ENCODE data around the gene SORBS2.

The SORBS2 gene

DNA sequence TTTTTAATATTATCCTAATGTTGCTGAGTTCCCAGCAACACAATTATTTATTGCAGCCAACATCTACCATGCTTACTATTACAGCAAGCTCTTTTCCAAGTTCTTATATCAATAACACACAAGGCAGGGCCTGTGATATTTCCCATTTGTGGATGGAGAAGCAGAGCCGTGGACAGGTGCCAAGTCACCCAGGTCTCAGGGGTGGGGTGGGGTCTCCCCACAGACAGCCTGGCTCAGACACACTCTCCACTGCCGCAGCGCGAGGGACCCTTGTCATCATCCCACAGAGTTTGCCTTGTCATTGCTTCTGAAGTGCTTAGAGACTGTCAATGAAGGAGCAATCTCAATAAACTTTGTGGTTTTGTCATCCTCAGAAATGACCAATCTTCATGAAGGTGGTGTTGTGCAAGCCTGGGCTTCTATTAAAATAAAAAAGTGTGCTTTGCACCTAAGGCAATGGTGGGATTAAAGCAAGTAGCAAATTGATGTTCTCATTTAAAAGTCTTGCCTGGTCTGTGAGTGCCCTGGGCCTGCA, 76.1 kb downstream of the SORBS2 start:
- H3K27ac ChIP-seq: no peak overlapping the region

DNA sequence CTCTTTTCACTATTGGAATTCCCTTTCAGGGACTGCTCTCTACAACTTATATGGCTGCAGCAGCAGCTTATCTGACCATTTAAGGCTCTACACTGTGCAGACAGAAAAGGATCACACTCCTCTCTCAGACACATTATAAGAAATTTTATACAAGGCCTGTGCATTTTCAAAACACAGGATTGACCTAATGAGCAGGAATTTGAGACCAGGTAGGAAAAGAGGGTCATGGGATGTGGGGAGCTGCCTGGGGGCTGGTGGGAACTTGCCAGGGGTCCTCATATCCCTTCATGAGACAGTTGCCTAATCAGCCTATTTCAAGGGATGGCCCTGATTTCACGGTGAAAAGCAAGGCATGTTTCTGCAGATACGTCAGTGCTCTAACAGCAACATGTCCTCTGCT, 77.1 kb downstream of the SORBS2 start:
- TF ChIP-seq CTCF (conservative IDR thresholded peaks at IDR 0.05): no peak
- no peak overlapping the region for H3K27ac ChIP-seq

More for the DNA sequence above, 76.1 kb downstream of the SORBS2 start:
- TF ChIP-seq CTCF (conservative IDR thresholded peaks at IDR 0.05): no peak

DNA sequence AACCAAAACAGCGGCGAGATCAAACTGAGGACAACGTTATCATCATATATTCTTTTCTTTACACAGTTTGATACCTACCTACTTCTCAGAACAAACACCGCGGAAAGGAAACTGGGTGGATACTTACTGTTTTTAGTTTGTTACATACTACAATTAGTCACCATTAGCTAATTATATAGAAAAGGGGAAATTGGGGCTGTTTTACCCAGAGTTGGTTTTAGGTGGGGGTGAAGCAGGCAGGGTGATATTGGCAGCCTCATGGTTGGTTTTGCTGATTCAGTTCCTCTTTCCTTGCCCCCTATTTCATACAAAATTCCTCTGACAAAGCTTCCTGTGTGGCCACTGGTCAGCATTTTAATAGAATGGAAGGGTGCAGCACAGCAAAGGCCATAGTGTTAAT, 77.8 kb downstream of the SORBS2 start:
- TF ChIP-seq CTCF (conservative IDR thresholded peaks at IDR 0.05): no peak
- H3K27ac ChIP-seq: no peak overlapping the region

DNA sequence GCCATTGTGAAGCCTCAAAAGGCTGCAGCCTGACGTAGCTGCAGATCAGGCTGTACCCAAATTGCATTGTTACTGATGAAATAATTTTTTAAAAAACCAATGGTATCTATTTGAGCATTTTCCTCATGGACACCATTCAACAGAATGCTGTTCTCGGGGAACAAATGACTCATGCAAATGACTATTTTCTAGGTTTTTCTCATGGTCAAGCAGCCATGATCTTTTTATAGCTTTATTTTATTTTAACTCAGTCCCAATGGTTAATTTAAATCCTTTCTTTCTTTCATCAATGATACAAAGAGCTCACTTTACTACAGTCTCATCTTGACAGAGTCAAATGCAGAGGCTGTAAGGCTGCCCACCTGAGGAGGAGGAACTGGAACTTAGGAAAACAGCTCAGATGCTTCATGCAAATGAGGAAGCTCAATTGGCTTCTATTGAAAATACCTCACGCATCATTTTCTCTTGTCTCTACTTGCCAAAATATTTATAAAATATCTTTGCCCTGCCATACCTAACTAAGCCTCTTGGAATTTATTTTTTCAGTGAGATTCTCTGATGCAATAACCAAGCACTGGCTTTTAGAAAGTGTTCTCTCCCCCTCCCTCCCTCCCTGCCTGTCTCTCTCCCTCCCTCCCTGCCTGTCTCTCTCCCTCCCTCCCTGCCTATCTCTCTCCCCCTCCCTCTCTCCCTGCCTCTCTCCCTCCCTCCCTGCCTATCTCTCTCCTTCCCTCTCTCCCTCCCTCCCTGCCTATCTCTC, 81.0 kb downstream of the SORBS2 start:
- H3K27ac ChIP-seq: no peak overlapping the region
- no peak for TF ChIP-seq CTCF (conservative IDR thresholded peaks at IDR 0.05)

DNA sequence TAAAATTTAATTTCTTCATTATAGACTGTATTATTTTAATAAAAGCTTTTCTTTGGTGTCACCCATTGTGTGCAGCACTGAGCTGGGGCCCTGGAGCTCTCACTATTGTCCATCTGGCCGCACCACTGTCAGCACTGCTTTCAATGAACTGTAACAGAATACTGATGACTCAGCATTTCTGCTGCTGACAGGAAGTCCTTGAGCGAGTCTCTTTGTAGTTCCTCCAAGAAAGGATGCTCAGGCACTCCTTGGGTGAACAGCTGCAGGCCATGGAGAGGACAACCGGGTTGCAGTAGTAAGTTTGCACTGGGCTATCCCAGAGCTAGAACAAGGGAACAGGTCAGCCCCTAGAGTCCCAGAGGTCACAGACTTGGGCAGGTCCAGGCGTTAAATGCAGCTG, 81.6 kb downstream of the SORBS2 start:
- no peak overlapping the region for H3K27ac ChIP-seq
- TF ChIP-seq CTCF (conservative IDR thresholded peaks at IDR 0.05): no peak

DNA sequence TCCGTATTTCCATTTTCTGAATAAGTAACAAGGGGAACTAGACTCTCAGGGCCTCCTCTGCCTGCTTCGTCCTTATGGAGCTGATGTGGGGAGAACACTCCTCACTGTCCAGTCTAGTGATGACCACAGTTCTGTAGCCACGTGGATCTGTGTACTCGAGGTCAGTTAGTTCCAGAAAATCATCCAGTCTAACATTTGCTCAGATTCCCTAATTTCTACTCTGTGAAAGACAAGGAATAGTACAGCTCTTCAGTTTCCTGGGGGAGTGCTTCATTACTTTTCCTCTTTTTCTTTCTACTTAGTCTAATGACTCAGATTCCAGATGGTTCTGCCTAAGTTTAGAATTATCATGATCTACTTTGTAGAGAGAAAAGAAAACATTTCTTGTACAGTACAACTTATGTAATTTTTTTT, 82.6 kb downstream of the SORBS2 start:
- H3K27ac ChIP-seq: no peak overlapping the region
- TF ChIP-seq CTCF (conservative IDR thresholded peaks at IDR 0.05): no peak

- H3K27ac ChIP-seq: no peak overlapping the region
- TF ChIP-seq CTCF (conservative IDR thresholded peaks at IDR 0.05): no peak
Measured at GRCh38 chr4:185728893-185729292, 83.1 kb downstream of the SORBS2 start.

All from VCaP (cell line).